ENCODE measurements around the gene TINAGL1.

Gene TINAGL1

GRCh38 chr1:31576201-31576669 lies at the start of gene TINAGL1:
Gene TINAGL1 (plus strand): TSS chr1:31576515. CDS start chr1:31577149, 634 bp downstream.
- DNase-seq (ENCODE audit: low read depth in 3 of 3): no peak

- DNase-seq (ENCODE audit: low read depth in 3 of 3): no peak
Observed at GRCh38 chr1:31529999-31530684, 46.2 kb upstream of the TINAGL1 start.

- DNase-seq (ENCODE audit: low read depth in 3 of 3): no peak
Observed at GRCh38 chr1:31531177-31531999, 44.9 kb upstream of the TINAGL1 start.

- DNase-seq (ENCODE audit: low read depth in 3 of 3): no peak
Observed at GRCh38 chr1:31532173-31532572, 44.1 kb upstream of the TINAGL1 start.

- DNase-seq (ENCODE audit: low read depth in 3 of 3): no peak
Observed at GRCh38 chr1:31535561-31535960, 40.8 kb upstream of the TINAGL1 start.

- DNase-seq (ENCODE audit: low read depth in 3 of 3): no peak
Observed at GRCh38 chr1:31539329-31539728, 37.0 kb upstream of the TINAGL1 start.

- DNase-seq (ENCODE audit: low read depth in 3 of 3): no peak
Observed at GRCh38 chr1:31541194-31541593, 35.1 kb upstream of the TINAGL1 start.

- DNase-seq (ENCODE audit: low read depth in 3 of 3): no peak
Observed at GRCh38 chr1:31545927-31546540, 30.3 kb upstream of the TINAGL1 start.

GRCh38 chr1:31548534-31548906 lies 27.8 kb upstream of the TINAGL1 start:
- peak in 1 of 3 experiments; percentile 6 for DNase-seq (ENCODE audit: low read depth in 3 of 3)

GRCh38 chr1:31548907-31549808 lies 27.2 kb upstream of the TINAGL1 start:
- DNase-seq (ENCODE audit: low read depth in 3 of 3): peak; percentile 77 to 86 (median 85)

GRCh38 chr1:31549809-31550620 lies 26.3 kb upstream of the TINAGL1 start:
- DNase-seq (ENCODE audit: low read depth in 3 of 3): no peak

GRCh38 chr1:31551208-31551607 lies 25.1 kb upstream of the TINAGL1 start:
- no peak for DNase-seq (ENCODE audit: low read depth in 3 of 3)

- DNase-seq (ENCODE audit: low read depth in 3 of 3): no peak
Observed at GRCh38 chr1:31552489-31552888, 23.8 kb upstream of the TINAGL1 start.

- DNase-seq (ENCODE audit: low read depth in 3 of 3): no peak
Observed at GRCh38 chr1:31556481-31557006, 19.8 kb upstream of the TINAGL1 start.

- DNase-seq (ENCODE audit: low read depth in 3 of 3): no peak
Observed at GRCh38 chr1:31559715-31560114, 16.6 kb upstream of the TINAGL1 start.

- DNase-seq (ENCODE audit: low read depth in 3 of 3): no peak
Observed at GRCh38 chr1:31560394-31560793, 15.9 kb upstream of the TINAGL1 start.

- DNase-seq (ENCODE audit: low read depth in 3 of 3): no peak
Observed at GRCh38 chr1:31562707-31563360, 13.5 kb upstream of the TINAGL1 start.

GRCh38 chr1:31564606-31564989 lies 11.7 kb upstream of the TINAGL1 start:
- DNase-seq (ENCODE audit: low read depth in 3 of 3): no peak

- no peak for DNase-seq (ENCODE audit: low read depth in 3 of 3)
Observed at GRCh38 chr1:31567956-31568570, 8.3 kb upstream of the TINAGL1 start.

All from stimulated activated CD4-positive, alpha-beta T cell treated with anti-CD3 and anti-CD28 coated beads, TNF-alpha, amount 100 ng/mL, for 24 hours (primary cell).